ENCODE data around the gene PGM2.
"Not testable (repeated sequence)": the region's sequence is repeated elsewhere in the genome, so short reads cannot be mapped to it uniquely, and the experiment has no call there.

GRCh38 chr4:37820458-37820857 is 6.0 kb upstream of the PGM2 start:
- TF ChIP-seq POLR2A (IDR thresholded peaks at IDR 0.05; ENCODE audit: low read length); GATA1 (IDR thresholded peaks at IDR 0.05; ENCODE audit: low read depth, low read length): not testable (repeated sequence)

Data from erythroblast (primary cell).